HG03039 (cell line): Measurements from ENCODE around the gene HPGD.
"Not testable (repeated sequence)": the region's sequence is repeated elsewhere in the genome, so short reads cannot be mapped to it uniquely, and the experiment has no call there.

Source experiments
- ATAC-seq: cut with Tn5 transposase; IDR thresholded peaks from one replicate; pipeline ENCODE4 v1.9.1; 2021; ENCODE audit warnings: mild to moderate bottlenecking, moderate library complexity; ENCODE audit not compliant: unreplicated experiment

HPGD gene

DNA sequence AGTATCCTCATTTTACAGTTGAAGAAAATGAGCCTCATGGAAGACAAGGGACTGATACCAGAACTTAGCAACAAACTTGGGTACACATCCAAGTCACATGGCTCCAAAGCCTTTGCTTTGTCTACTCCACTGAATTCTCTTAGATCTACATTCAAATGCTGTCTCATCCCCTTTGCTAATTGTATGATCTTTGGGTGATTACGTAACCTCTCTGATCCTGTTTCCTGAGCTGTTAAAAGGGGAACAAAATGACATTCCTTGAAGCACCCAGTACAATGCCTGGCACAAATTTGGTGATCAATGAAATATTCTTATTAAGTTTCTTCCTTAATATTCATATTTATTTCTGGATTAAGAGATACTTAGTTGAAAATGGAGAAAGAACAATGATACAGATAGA, 5.9 kb upstream of the HPGD start:
- no peak for ATAC-seq

DNA sequence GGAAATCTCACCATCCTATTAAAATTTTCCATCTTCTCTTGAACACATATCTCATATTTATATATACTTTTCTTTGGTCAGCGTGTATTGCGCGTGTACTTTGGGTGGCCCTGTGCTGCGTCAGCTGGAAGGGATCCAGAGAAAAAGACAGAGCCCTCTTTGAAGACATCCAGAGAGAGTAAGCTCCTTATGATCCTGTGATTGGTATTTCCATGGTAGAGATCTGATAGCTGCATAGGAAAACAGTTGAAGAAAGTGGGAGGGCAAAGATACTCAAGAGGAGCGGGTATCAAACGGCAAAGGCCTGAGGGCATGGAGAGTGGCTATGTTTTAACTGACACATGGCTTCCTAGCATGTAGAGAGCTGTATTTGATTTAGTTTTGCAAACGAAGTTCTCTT, 4.4 kb upstream of the HPGD start:
- no peak for ATAC-seq

DNA sequence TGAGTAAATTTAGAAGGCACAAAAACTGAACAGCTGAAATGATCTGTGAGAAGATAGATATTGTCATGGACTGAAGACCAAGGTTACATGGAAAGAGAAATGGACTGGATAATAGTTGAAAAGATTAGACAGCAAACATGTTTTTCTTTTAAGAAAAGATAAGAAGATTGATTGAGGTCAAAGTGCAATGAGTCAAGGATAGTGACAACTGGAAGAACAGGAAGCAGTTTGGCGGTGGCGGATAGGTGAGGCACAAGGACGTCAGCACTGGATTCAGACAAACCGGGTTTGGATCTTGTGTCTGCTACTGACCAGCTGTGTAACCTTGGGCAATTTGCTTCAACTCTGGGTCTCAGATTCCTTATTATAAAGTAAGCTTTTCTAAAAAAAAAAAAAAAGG, 2.0 kb upstream of the HPGD start:
- ATAC-seq, result no peak

DNA sequence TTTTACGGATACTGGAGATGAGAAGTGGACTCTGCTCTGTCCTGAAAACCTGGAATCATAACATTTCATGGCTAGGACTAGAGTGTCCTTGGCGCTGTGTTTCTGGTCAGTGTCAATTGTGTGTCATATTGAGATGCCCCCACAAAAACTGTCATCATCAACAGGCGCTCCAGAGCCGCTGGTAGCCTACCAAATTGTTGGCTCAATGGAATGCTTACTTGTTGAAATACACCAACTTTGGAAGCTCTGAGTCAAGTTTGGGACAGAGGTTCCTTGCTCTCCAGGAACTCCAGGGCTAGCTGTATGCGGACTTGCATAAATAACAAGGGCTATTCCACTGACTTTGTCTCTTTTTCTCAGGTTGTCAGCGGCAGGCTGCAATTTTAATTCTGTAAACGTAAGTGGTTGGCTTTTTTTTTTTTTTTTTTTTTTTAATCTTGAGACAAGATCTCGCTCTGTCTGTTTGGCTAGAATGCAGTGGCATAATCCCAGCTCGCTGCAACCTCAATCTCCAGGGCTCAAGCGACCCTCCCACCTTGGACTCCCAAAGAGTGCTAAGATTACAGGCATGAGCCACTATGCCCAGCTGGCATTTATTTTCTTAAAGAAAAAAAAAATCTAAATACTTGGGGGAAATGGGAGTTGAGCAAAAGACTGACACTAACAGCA, 871 bp upstream of the HPGD start:
- ATAC-seq, result no peak

DNA sequence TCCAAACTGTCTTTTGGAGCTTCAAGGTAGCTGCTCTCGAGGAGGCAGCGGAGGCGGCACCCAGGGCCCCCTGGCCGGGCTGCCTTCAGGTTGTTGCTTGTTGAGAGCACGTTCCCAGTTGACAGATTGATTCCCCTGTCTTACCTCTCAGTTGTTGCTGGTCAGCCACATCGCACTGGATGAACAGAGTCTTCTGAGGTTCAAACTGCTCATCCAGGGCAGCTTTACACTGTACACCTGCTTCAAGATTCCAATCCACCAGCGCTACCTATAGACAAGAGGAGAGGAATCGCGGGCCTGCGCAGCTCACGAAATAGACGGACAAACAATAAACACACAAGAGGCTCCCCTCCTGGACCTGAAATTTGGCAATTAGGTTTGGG, 497 bp downstream of the HPGD start:
- peak; percentile 22 for ATAC-seq

DNA sequence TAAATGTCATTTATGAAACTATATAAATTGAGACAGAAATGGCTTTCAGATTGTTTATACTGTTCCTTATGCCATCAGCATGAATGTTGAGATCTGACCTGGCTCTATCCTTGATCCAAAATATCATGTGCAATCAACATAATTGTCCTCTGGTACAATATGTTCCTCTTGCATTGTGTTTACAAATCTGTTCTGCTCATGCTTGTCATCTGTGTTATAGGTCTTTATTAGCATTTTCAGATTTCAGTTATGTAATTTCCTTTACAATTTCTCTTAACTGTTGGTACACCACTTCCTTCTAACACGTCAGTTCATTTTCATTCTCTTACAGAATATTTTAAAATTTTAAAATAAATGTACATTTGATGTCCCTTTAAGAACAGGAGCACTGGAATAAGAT, 1.6 kb downstream of the HPGD start:
- no peak for ATAC-seq

DNA sequence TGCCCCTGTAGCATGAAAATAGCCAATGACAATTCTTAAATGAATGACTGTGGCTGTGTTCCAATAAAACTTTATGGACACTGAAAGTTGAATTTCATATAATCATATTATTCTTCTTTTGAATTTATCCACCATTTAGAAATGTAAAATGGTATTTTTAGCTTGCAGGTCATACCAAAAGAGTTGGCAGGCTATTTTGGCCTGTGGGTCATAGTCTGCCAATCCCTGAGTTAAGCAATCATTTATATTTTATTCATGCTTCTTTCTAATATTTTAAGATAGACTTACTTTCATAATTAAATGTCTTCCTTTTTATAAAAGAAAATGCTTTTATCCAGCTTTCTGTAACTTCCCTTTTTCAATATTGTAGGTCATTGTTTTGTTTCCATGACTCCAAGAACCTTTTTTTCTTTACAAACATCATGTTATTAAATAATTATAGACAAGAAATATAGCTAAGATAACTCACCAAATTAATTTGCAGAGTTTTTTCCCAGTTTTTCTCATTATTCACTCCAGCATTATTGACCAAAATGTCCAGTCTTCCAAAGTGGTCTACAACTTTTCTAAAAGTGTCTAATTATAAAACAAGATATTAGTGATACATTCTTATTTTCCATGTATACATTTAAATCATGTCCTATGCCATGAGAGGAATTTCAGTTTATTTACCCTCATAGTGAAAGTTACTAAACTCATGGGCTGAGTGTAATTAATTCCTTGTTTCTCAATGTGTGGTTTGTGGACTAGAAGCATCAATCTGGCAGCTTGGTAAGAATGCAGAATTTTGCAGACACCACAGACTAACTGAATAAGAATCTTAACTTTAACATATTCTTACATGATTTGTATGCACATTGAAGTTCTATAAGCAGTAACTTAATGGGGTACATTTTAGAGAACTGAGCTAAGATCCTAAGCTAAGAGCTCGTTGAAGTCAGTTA, 4.5 kb downstream of the HPGD start:
- ATAC-seq, result no peak

DNA sequence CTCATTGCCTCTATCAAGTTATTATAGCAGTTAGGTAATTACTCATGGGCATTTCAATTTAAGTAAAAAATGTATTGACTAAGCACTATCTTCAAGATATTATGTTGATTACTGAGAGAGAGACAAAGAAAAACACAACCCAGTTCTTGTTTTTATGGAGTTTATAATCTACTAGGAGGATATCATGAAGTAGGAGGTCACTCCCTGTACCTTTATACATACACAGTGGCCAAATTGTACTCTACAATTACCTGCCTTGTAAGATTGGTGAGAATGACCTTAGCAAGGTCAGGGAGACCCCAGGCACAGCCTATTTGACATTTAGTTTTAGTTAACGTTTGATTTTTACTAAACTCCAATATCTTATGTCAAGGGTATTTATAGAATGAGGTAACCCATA, 5.5 kb downstream of the HPGD start:
- no peak for ATAC-seq

DNA sequence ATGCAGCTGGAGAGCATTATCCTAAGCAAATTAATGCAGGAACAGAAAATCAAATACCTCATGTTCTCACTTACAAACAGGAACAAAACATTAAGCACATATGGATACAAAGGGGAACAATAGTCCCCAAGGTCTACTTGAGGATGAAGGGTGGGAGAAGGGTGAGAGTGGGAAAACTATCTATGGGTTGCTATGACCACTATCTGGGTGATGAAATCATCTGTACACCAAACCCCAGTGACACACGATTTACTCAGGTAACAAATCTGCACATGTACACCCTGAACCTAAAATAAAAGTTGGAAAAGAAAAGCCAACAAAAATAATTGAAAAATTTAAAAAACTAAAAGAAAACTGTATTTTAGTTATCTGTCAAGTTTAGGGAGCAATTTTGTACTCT, 5.9 kb downstream of the HPGD start:
- ATAC-seq, result no peak

DNA sequence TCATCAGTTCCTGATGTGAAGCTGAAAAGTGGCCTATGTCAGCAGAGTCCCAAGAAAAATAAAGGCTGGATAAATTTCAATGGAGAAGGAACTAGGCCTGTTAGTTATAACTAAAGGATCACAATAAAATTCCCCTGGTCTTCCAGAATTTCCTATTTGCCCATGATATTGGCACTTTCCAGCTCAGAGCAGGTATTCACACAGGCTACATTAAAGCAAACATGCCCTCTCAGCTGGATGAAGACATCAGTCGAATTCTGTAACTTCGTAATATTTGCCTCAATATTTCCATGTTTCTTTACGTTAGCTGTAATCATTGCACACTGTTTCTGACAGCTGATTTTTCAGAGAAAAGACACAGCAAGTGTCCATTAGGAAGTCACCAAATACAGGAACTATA, 9.5 kb downstream of the HPGD start:
- no peak for ATAC-seq

DNA sequence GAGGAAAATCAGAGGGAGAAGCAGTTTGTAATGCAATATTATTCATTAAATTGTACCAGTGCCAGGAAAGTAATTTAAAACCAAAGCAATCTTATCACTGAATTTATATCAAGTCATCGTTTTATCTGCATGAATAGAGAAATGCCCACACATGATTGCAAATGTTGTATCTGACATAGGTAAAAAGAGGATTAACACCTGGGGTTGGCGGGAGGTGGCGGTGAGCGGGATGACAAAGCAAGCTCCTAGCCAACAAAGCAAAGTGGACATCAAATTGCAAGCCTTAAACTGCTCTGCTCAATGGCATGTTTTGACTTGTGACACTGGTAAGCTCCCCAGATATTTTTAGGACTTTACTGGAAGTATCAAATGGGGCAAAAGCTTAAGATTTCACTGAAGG, 16.4 kb downstream of the HPGD start:
- no peak for ATAC-seq

DNA sequence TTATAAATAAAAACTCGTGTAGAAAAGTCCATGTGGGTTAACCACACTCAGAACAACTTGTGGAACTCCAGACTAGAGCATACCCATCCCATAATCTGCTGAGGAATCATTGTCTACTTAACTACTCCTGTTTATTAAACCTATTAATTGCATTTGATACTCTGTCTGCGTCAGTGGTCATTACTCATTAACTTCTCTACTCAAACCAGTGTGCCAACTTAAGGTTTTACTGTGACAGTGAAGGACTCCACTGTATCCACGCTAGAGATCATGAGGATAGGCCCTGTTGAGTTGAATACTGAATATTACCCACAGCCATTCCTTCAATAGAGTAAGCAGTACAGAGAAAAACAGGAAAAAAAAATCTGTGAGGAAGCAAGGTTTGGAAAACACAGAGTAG, 17.3 kb downstream of the HPGD start:
- no peak for ATAC-seq

DNA sequence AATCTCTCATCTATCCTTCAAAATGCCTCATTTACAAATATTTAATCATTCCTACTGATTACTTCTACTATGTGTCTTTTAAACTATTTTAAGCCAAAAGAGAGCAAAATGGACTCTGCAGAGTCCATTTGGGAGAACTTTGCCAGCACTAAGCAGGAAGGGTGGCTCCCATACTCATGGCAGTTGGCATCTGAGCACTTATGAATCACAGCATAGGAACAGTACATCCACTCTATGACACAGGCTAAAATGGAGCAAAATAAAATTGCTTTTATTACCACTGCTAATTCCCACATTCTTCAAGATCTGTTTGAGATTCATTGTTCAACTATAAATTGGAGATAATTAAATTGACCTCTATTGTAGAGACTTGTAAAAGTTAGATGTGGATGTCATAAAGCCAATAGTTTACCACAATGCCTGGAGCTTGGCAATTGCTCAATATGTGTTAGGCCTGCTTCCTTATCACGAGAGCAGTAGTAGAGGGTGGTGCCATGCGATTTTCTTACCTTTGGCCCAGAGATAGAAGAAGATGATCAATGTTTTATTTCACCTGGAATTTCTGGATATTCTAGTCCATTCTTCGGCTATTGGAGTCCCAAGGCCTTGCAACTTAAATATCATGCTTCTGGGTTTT, 19.1 kb downstream of the HPGD start:
- no peak for ATAC-seq

DNA sequence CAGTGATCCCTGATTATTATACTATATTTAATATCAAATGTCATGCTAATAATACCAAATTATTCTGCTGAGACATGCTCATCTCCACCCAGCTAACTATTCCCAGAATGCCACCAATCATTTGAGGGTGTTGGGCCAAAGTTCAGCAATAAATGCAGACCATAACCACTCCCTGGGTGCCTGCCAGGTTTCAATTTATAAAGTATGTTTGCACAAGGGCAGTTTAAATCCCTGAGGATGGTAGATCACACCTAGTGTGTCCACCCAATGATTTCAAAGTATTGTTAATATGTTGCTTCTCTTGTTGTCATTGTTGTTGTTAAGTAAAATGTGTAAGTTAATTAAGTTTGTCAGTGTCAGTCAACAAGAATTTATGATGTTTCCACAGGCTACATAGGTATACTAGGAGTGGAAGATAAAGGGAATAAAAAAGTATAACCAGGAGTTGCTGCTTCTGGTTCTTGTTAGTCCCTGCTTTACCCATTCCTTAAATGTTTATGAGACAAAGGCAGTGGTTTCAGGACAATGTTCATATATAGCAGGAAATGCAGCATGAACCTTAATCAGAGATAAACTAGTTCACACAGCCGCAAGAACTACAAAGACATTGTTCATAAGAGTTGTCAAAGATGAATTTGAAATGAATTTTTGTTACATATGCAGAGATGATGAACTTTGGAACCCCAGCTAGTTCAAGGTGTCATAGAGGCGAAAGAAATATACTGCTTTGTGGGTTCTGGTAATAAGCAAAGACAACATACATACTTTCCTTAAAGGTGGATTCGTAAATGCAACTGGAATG, 25.5 kb downstream of the HPGD start:
- no peak for ATAC-seq

DNA sequence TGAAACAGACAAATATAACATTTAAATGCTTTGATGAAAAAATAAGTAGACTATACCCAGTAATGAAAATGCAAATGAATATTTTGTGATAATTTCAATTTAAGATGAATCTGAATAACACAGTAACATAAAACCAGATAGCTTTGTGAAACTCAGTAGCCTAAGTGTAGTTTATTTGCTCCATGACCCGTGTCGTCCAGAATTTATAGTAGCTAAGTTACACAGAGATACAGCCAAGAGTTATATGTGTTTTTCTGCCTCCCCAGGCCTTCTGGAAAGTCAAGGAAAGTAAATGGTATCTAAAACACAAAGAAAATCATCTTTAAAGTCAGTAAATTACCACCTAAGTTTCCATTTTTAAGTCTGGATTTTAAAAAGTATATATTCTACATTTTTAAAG, 26.7 kb downstream of the HPGD start:
- ATAC-seq, result no peak

DNA sequence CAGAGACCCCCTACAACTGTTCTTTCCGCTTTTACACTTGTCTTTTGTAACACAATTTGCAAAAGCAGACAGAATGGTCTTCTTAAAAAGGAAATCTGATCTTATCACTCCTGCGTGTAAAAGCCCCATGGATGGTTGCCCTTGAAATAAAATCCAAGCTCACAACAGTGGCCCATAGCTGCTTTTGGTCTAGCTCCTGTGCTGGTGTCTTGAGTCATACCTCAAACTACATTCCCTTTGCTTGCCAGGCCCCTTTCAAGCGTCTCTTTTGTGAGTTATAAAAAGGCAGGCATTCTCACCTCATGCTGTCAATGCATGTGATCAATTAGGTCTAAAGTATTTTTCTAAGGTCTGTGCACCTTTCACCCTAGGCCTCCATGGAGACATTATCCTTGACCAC, 27.6 kb downstream of the HPGD start:
- ATAC-seq, result no peak

DNA sequence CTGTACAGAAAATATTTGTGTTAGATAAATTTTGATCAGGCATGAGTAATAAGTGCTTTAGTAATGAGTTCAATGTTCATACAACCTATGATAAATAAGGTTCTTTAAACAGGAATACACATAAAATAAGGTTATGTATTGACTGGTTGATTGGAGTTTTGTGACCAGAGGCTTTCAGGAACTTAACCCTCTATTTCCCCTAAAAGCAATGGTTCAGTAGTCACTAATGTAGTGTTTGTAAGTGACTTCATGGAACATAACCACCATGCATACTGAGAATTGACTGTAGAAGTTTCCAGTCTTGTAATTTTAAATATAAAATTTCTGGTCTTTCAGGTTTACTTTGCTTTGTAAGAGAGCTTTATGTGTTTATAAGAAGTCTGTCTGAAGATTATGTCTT, 28.1 kb downstream of the HPGD start:
- no peak for ATAC-seq

DNA sequence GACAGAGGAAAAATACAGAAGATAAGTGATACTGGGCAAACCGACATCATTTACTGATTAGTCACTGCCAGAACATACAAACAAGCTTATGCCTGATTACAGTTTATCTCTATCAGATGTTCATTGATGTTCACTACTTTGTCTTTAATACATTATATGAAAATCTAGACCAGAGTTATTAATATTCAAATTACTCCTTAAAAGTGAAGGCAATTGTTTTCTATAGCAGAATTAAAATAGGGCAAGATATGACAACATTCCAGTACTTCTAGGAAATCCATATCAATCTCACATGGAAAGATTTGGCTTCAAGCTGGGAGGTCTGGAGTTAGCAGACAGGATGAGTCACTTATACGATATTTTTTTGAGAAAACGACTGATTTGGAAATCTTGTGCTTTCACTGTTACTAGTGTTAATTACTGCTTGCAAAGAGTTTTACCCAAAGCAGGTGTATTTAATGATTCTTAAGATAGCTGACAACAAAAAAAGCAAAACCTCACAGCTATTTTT, 31.8 kb downstream of the HPGD start:
- no peak for ATAC-seq

DNA sequence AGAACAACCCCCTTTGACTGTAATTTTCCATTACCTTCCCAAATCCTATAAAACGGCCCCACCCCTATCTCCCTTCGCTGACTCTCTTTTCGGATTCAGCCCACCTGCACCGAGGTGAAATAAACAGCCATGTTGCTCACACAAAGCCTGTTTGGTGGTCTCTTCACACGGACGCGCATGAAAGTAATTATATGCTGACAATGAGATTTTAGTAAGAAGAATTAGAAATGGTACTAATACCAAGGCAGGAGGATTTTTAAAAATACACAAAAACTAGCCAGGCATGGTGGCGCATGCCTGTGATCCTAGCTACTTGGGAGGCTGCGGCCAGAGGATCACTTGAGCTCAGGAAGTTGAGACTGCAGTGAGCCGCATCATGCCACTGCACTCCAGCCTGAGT, 33.9 kb downstream of the HPGD start:
- ATAC-seq, result not testable (repeated sequence)

DNA sequence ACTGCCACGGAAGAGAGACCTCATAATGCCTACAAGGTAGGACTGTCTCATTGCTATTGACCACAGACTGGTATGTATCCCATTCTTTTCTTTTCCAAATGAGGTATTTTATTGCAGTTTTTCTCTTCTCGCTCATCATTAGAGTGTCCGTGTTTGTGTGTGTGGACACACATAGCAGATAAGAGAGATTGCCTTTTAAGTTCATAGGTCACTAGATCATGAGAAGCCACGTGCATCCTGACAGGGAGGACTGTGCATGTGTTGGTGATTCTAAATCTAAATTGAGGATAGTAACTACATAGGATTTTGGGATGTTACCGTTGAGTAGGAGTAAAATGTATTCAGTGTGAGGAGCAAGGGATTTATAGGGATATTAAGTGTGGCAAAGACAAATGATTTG, 37.3 kb downstream of the HPGD start:
- no peak for ATAC-seq

DNA sequence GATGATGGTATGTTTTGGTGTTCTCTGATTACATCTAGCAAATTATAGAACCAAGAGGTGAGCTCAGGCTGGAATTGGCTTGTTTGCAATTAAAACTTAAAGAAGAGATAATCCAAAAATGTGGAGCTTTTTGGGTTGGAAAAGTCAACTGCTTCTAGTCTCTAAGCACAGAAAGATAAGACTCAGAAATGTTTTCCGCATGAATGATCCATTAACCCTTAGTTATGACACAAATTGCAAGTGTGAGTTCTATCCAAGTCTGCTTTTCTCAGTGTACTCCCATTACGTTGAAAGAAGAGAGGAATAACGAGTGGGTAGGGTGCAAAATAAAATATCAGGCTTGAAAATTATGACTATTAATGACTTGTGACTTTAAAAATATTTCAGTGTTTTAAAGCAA, 38.5 kb downstream of the HPGD start:
- no peak for ATAC-seq
